ENCODE results near the gene ATRX.
"Not testable (repeated sequence)": the region's sequence is repeated elsewhere in the genome, so short reads cannot be mapped to it uniquely, and the experiment has no call there.

The ATRX gene, protein sequence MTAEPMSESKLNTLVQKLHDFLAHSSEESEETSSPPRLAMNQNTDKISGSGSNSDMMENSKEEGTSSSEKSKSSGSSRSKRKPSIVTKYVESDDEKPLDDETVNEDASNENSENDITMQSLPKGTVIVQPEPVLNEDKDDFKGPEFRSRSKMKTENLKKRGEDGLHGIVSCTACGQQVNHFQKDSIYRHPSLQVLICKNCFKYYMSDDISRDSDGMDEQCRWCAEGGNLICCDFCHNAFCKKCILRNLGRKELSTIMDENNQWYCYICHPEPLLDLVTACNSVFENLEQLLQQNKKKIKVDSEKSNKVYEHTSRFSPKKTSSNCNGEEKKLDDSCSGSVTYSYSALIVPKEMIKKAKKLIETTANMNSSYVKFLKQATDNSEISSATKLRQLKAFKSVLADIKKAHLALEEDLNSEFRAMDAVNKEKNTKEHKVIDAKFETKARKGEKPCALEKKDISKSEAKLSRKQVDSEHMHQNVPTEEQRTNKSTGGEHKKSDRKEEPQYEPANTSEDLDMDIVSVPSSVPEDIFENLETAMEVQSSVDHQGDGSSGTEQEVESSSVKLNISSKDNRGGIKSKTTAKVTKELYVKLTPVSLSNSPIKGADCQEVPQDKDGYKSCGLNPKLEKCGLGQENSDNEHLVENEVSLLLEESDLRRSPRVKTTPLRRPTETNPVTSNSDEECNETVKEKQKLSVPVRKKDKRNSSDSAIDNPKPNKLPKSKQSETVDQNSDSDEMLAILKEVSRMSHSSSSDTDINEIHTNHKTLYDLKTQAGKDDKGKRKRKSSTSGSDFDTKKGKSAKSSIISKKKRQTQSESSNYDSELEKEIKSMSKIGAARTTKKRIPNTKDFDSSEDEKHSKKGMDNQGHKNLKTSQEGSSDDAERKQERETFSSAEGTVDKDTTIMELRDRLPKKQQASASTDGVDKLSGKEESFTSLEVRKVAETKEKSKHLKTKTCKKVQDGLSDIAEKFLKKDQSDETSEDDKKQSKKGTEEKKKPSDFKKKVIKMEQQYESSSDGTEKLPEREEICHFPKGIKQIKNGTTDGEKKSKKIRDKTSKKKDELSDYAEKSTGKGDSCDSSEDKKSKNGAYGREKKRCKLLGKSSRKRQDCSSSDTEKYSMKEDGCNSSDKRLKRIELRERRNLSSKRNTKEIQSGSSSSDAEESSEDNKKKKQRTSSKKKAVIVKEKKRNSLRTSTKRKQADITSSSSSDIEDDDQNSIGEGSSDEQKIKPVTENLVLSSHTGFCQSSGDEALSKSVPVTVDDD (N-terminal part only)

DNA sequence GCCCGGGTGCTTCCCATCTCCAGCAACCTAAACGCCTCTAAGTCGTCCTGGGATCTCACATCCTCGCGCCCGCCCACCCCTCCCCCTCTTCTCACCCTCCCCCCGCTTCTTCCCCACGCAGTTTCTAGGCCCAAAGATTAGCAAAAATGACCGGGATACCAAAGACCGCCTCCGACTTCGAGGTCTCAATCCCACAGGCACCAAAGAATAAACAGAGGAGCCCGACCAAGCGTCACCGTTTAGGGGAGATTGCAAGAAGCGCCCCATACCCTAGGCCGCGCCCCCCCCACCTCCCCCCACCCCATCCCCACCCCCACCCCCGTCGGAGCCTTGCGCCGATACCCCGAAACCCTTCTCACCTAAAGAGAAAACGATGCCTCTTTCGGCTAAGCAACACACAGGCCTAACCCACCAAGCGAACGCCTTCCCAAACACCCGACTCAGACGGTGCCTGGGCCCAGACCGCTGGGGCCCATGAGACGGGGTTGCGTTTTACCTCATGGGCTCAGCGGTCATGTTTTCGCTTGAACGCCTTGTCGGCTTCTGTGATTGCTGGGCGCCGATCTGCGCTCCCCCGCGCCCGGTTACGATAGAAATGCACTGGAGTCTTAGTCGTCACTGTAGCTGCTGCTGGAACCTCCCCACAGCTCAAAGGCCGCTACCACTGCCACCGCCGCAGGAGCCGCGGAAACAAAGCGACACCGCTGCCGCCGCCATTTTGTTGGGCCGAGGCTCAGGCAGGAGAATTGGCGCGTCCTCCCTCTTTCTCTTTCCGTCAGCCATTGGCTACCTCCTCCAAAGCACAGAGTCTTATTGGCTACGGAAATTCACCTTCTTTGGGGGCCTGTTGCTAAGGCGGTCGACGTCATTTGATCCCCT, at the start of gene ATRX:
Gene ATRX, minus strand, starts transcription at position 731 of the 879 bp plus-strand sequence. Its CDS starts 215 bp downstream, at position 516.
- in situ Hi-C loops (cut with MboI; ENCODE audit: low sequenced_read_pairs) = no loop called here

DNA sequence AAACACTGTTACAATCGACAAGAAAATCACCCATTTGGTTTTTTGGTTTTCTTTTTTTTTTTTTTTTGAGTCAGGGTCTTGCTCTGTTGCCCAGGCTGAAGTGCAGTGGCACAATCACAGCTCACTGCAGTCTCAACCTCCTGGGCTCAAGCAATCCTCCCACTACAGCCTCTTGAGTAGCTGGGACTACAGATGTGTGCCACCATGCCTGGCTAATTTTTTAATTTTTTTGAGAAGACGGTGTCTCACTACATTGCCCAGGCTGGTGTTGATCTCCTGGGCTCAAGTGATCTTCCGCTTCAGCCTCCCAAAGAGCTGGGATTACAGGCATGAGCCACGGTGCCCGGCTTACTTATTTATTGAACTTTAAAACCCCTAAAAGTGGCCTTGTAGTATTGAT, 45.5 kb upstream of the ATRX start:
- in situ Hi-C loops (cut with MboI; ENCODE audit: low sequenced_read_pairs) = not testable (repeated sequence)

DNA sequence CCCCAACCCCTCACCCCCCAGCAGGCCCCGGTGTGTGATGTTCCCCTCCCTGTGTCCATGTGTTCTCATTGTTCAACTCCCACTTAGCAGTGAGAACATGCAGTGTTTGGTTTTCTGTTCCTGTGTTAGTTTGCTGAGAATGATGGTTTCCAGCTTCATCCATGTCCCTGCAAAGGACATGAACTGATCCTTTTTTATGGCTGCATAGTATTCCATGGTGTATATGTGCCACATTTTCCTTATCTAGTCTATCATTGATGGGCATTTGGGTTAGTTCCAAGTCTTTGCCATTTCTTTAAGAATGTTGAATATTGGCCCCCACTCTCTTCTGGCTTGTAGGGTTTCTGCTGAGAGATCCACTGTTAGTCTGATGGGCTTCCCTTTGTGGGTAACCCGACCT, 36.0 kb upstream of the ATRX start:
- in situ Hi-C loops (cut with MboI; ENCODE audit: low sequenced_read_pairs) = not testable (repeated sequence)

DNA sequence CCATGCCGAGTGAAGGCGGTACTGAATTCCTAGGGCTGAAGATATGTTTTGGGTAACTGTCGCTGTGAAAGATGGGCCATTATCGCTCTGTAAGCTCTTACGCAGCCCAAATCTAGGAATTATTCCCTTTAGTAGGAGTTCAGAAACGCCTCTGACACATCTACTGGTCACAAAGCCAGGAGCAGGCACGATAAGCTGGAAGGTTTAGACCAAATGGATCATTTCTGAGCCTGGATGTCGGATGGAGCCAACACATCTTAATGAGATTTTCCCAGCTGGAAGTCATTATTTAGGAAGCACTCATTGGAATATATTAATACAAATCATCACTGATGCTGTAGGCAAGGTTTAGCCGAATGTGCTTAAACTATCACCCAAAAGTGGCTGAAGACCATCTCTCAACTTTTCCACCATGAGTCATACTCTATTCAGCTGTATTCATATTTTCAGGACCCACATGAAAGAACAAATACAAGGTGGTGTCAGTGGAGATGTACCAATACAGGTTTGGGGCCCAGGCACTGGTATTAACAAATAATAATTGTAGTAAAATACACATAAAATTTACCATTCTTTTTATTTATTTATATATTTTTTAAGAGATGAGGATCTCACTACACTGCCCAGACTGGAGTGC, 34.2 kb upstream of the ATRX start:
- in situ Hi-C loops (cut with MboI; ENCODE audit: low sequenced_read_pairs) = no loop called here

DNA sequence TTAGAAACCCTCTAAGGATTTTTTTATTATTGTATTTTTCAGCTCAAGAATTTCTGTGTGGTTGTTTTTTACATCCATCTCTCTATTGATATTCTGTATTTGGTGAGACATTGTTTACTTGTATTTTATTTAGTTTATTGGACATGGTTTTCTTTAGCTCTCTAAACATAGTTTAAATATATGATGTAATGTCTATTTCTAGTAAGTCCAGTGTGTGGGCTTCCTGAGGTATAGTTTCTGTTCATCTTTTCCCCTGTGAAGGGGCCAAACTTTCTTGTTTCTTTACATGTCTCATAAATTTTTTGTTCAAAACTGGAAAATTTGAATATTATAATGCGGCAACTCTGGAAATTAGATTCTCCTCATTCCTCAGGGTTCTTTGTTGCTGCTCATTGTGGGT, 28.2 kb upstream of the ATRX start:
- in situ Hi-C loops (cut with MboI; ENCODE audit: low sequenced_read_pairs) = no loop called here

DNA sequence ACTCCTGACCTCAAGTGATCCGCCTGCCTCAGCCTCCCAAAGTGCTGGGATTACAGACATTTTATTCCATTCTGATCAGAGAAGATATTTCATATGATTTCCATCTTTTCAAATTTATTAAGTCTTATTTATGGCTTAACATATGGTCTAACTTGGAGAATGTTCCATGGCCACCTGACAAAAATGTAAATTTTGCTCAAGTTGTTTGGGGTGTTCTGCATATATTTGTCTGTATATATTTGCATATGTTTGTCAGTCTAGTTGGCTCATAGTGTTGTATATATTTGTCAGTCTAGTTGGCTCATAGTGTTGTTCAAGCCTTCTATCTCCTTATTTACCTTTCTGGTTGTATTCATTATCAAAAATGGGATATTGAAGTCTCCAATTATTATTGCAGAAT, 16.2 kb upstream of the ATRX start:
- in situ Hi-C loops (cut with MboI; ENCODE audit: low sequenced_read_pairs) = no loop called here

DNA sequence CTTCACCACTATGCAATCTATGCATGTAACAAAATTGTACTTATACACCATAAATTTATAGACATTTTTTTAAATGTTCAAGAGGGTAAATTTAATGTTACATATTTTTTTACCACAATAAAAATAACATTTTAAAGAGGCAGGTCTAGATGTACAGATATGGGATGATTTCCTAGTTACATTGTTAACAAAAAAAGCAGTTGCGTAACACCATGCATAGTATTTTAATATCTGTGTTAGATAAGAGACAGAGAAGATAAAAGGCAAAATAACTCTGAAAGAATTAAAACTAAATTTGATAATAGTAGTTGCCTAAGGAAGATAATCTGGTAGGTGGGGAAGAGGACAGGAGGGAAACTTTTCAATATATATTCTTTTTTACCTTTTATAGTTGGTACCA, 9.1 kb upstream of the ATRX start:
- in situ Hi-C loops (cut with MboI; ENCODE audit: low sequenced_read_pairs) = no loop called here

DNA sequence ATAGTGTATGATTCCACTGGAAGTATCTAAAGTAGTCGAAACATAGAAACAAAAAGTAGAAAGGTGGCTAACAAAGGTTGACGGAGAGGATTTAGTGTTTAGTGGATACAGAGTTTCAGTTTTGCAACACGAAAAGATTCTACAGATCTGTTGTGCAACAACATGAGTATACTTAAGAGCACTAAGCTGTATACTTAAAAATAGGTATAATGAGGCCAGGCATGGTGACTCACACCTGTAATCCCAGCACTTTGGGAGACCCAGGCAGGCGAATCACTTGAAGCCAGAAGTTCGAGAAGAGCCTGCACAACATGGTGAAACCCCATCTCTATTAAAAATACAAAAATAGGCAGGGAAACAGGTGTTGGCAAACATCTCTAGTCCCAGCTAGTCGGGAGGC, 7.9 kb upstream of the ATRX start:
- in situ Hi-C loops (cut with MboI; ENCODE audit: low sequenced_read_pairs) = no loop called here

DNA sequence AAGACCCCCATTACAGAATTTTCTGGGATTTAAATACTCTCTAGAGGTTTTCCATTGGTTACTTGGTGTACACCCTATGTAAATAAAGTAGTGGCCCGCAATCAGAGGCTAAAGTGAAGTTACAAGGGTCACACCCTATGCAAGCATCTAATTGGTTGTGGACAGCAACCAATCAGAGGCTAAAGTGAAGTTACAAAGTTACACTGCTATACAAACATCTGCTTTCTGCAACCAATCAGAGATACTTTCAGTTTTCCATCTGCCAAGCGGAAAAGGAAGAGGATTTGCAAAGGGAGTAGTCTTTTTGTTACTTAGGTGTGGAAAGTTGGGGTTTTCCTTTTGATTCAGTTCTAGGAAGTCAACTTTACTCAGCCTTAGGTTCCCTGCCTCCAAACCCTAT, 2.0 kb upstream of the ATRX start:
- in situ Hi-C loops (cut with MboI; ENCODE audit: low sequenced_read_pairs) = no loop called here

DNA sequence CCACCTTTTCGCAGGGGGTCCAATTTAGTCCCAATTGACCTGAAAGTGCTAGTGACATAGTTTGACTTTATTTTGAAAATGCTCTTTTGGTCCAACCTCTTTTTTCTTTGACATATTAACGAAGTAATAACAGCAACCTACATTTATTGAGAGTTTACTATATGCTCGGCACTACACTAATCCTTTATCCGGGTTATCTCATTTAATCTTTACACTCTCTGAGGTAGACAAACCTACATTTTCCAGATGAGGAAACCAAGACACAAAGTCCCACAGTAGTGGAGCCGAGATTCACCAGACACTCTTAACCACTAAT, 307 bp upstream of the ATRX start:
- in situ Hi-C loops (cut with MboI; ENCODE audit: low sequenced_read_pairs) = no loop called here

DNA sequence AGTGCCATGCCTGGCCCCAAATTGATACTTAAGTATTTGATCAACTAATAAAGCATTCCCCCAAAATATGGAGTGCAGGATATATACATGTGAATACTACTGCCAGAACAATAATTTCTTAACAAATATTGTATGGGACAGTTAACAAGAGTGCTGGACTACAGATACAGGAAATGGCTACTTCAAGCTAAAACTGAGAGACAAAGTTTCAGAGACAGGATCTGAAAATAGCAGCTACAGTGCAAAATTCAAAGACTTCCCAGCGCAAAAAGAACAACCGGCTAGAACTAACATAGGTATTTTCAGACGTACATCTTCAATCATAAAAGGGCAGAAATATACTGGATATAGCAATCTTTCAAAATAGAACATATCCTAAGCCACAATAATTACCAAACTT, 6.3 kb downstream of the ATRX start:
- in situ Hi-C loops (cut with MboI; ENCODE audit: low sequenced_read_pairs) = no loop called here

DNA sequence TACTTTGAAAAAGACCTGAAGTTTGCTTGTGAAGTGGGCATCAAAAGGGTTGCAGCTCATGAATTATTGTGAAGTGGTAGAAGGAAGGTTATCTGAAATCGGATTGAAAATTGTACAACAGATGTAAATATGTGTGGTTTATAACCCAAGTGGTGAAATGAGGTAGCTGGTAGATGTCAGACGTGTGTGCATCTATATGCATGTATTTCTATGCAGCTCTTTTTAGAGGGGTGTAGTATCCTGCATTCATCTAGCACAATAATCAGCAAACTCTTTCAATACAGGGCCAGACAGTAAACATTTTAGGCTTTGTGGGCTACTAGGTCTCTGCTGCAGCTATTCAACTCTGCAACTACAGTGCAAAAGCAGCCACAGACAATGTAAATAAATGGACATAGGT, 9.4 kb downstream of the ATRX start:
- in situ Hi-C loops (cut with MboI; ENCODE audit: low sequenced_read_pairs) = no loop called here

DNA sequence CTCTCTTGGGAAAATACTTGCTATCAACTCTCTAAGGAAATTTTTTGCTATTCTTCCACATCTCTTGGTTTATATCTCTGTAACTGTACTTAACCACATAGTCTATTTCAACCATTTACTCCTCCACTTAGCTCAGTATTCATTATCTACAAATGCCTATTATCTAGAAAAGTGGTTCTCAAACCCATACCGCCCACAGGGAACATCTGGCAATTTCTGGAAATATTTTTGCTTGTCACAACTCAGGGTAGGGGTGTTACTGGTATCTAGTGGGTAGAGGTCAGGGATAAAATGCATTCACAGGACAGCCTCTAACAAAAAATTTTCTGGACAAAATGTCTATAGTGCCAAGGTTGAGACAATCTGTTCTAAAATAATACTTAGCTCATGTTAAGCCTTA, 14.4 kb downstream of the ATRX start:
- in situ Hi-C loops (cut with MboI; ENCODE audit: low sequenced_read_pairs) = no loop called here

DNA sequence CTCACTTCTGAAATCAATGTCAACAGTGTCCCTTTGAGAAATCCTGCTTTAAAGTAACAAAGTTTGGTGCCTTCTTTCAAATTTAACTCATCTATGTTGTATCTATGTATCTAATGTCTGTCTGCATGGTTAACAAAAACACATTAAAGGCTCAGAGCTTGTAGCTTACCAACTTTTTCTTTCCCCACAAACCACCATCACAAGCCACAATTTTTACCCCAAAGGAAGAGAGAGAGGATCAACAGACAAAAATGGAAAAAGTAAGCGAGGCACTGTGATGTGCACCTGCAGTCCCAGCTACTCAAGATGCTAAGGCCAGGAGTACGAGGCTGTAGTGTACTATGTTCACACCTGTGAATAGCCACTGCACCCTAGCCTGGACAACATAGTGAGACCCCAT, 17.2 kb downstream of the ATRX start:
- in situ Hi-C loops (cut with MboI; ENCODE audit: low sequenced_read_pairs) = no loop called here

DNA sequence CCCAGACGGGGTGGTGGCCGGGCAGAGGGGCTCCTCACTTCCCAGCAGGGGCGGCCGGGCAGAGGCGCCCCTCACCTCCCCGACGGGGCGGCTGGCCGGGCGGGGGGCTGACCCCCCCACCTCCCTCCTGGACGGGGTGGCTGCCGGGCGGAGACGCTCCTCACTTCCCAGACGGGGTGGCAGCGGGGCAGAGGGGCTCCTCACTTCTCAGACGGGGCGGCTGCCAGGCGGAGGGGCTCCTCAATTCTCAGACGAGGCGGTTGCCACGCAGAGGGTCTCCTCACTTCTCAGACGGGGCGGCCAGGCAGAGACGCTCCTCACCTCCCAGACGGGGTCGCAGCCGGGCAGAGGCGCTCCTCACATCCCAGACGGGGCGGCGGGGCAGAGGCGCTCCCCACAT, 19.8 kb downstream of the ATRX start:
- in situ Hi-C loops (cut with MboI; ENCODE audit: low sequenced_read_pairs) = not testable (repeated sequence)

DNA sequence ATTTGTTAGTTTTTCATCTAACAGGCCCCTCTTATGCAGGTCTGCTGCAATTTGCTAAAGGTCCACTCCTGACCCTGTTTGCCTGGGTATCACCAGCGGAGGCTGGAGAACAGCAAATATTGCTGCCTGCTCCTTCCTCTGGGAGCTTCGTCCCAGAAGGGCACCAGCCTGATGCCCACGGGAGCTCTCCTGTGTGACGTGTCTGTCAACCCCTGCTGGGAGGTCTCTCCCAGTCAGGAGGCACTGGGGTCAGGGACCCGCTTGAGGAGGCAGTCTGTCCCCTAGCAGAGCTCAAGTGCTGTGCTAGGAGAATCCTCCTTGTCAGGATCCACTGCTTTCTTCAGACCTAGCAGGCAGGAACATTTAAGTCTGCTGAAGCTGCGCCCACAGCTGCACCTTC, 30.5 kb downstream of the ATRX start:
- in situ Hi-C loops (cut with MboI; ENCODE audit: low sequenced_read_pairs) = no loop called here

DNA sequence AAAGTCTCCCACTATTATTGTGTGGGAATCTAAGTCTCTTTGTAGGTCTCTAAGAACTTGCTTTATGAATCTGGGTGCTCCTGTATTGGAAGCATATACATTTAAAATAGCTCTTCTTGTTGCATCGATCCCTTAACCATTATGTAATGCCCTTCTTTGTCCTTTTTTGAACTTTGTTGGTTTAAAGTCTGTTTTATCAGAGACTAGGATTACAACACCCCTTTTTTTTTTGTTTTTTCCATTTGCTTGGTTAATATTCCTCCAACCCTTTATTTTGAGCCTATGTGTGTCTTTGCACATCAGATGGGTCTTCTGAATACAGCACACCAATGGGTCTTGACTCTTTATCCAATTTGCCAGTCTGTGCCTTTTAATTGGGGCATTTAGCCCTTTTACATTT, 32.1 kb downstream of the ATRX start:
- in situ Hi-C loops (cut with MboI; ENCODE audit: low sequenced_read_pairs) = not testable (repeated sequence)

DNA sequence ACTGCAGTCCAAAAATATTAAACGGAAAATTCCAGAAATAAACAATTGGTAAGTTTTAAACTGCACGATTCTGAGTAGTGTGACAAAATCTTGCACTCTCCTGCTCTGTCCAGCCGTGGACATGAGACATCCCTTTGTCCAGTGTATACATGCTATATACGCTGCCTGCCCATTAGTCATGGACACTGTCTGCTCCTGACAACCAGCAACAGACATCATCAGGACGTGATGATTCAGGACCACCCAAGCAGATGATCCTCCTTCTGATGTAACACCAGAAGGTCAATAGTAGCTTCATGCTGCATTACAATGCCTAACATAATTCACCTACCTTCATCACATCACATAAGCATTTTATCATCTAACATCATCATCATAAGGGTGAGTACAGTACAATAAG, 36.3 kb downstream of the ATRX start:
- in situ Hi-C loops (cut with MboI; ENCODE audit: low sequenced_read_pairs) = no loop called here

DNA sequence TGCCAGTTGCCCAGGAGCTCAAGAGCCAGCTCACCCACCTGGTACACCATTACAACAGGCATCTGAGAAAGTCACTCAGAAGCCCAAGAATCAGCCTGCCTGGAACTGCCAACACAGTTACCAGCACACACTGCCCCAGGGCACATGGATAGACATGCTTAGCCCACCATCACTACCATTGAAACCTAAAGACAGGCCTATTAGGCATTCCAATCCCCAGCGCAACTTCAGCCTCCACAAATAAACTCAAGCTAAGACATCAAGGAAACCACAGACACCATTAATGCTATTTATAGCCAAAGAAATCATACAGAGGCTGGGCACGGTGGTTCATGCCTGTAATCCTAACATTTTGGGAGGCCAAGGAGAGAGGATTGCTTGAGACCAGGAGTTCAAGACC, 42.3 kb downstream of the ATRX start:
- in situ Hi-C loops (cut with MboI; ENCODE audit: low sequenced_read_pairs) = no loop called here

Measured in HL-60/S4 treated with phorbol 12-myristate 13-acetate at 8.2 ng/mL for 4 days and 3 days (cell line).